Kidney (tissue), 14 donors: Measurements from ENCODE around the gene CALML3. TPM values are rescaled to one million over a fixed set of nuclear protein-coding genes. Genes with fewer than 3 reads are reported as not detected.

Experiments used
- DNase-seq, 5 donors: peaks; one replicate each; pipeline ENCODE4 v3.0.0-alpha.2; 2013 to 2020
- FAIRE-seq: peaks from 2 replicates; lab custom pipeline; 2012; peaks lifted over from hg19 to GRCh38; lab: Jason Lieb, UNC
- H3K27ac ChIP-seq, 2 donors: one replicate each; pipeline ENCODE4 v1.7.0; 2013; ENCODE audit warnings: low read depth in 2 of 2, low read length in 2 of 2, inconsistent platforms in 1 of 2
- H3K27me3 ChIP-seq: one replicate; pipeline ENCODE4 v1.7.1; 2013; ENCODE audit warnings: low read length, inconsistent platforms; ENCODE audit not compliant: control insufficient read depth, insufficient read depth
- H3K36me3 ChIP-seq, 3 donors: one replicate each; pipeline versions ENCODE4 v1.7.0 to v1.7.1; 2013; ENCODE audit warnings: low read length in 3 of 3, control low read depth in 1 of 3, inconsistent platforms in 1 of 3; ENCODE audit not compliant: insufficient read depth in 3 of 3, control insufficient read depth in 2 of 3
- H3K4me1 ChIP-seq, 3 donors: one replicate each; pipeline versions ENCODE4 v1.7.0 to v1.7.1; 2013; ENCODE audit warnings: low read length in 3 of 3, inconsistent platforms in 1 of 3, low read depth in 1 of 3; ENCODE audit not compliant: control insufficient read depth in 2 of 3, insufficient read depth in 2 of 3
- H3K4me3 ChIP-seq, 3 donors: one replicate each; pipeline versions ENCODE4 v1.7.0 to v1.8.1; 2013; ENCODE audit warnings: low read length in 3 of 3, control low read depth in 1 of 3, inconsistent platforms in 1 of 3
- H3K9ac ChIP-seq, 3 donors: one replicate each; pipeline versions ENCODE4 v1.7.0 to v1.7.1; 2013; ENCODE audit warnings: low read length in 3 of 3, control low read depth in 1 of 3, inconsistent platforms in 1 of 3
- H3K9me3 ChIP-seq, 3 donors: one replicate each; pipeline versions ENCODE4 v1.7.0 to v1.7.1; 2013; ENCODE audit warnings: low read length in 3 of 3, control low read depth in 1 of 3, inconsistent platforms in 1 of 3; ENCODE audit not compliant: control insufficient read depth in 2 of 3, insufficient read depth in 1 of 3
- CTCF ChIP-seq: IDR thresholded peaks from 3 replicates; pipeline ENCODE4 v1.5.1; 2012; ENCODE audit warnings: mild to moderate bottlenecking, moderate library complexity, borderline replicate concordance; ENCODE audit not compliant: insufficient read depth; ENCODE audit errors: extremely low read depth
- intact Hi-C: fragments of 100-400 bp; cut with DNase I; formaldehyde crosslinking; loops from one replicate; pipeline ENCODE4 v1.11.1; 2022
- polyA plus RNA-seq: library from polyadenylated mRNA; stranded (reverse); fragments of 350-450 nt; fragmentation: Illumina TruSeq; extraction: RNeasy Lipid Tissue Mini Kit (QIAGEN cat#74804); gene quantifications from one replicate; pipeline ENCODE4 v1.2.3, GENCODE V29; 2014; ENCODE audit warnings: low read depth, low replicate concordance; ENCODE audit not compliant: insufficient read depth
- total RNA-seq: library from RNA; stranded (reverse); fragmentation: NEBNext Ultra II Directional; extraction: Animal tissue kit (Norgen Biotek cat#: 25700); gene quantifications from one replicate; pipeline ENCODE4 v1.2.1, GENCODE V29; 2021
- donor health status: control.
- donor health status: control.
- donor health status: control.
- donor health status: control.
- donor health status: control.
- donor health status: DM: yes; HTN: yes; CAD: no.
- donor health status: Normal renal cell carcinoma (clear cell type).

Gene CALML3
- total and polyA plus RNA-seq, 2 donors from 2014 or later: 15.9 TPM; not detected in 1

GRCh38 chr10:5546891-5547680, 22.3 kb downstream of the CALML3 start:
- Histone ChIP-seq H3K4me3 (peak overlapping the region in 2 of 3 donors; percentile 33 to 48), H3K9ac (peak overlapping the region in 1 of 3 donors; percentile 28), H3K27ac (peak overlapping the region; percentile 28 to 35), H3K9me3 (peaks cover 0 to 7% (median 0%) of the 10 kb centered on the region in 3 donors), H3K27me3 (no peaks in the 10 kb centered on the region), H3K4me1 (peaks cover 0 to 28% (median 7%) of the 10 kb centered on the region in 3 donors), H3K36me3 (no peaks in the 10 kb centered on the region)
- intact Hi-C loops: no loop called here
- no peak for FAIRE-seq
- TF ChIP-seq CTCF: no peak
- DNase-seq: peak in 1 of 5 donors; percentile 34

GRCh38 chr10:5547681-5547930, 22.8 kb downstream of the CALML3 start:
- Histone ChIP-seq H3K9me3 (peaks cover 0 to 7% (median 0%) of the 10 kb centered on the region in 3 donors), H3K9ac (peak overlapping the region in 1 of 3 donors; percentile 28), H3K36me3 (no peaks in the 10 kb centered on the region), H3K4me1 (peaks cover 0 to 30% (median 7%) of the 10 kb centered on the region in 3 donors), H3K27ac (peak overlapping the region; percentile 7 to 35), H3K27me3 (no peaks in the 10 kb centered on the region), H3K4me3 (peak overlapping the region in 2 of 3 donors; percentile 33 to 48)
- FAIRE-seq (no peak), DNase-seq (no peak)
- no peak for TF ChIP-seq CTCF
- intact Hi-C loops: no loop called here

GRCh38 chr10:5547931-5548660, 23.3 kb downstream of the CALML3 start:
- TF ChIP-seq CTCF: no peak
- Histone ChIP-seq H3K9me3 (peaks cover 0 to 3% (median 0%) of the 10 kb centered on the region in 3 donors), H3K4me1 (peaks cover 0 to 30% (median 7%) of the 10 kb centered on the region in 3 donors), H3K27me3 (no peaks in the 10 kb centered on the region), H3K4me3 (peak overlapping the region in 2 of 3 donors; percentile 33 to 48), H3K27ac (peak overlapping the region; percentile 7 to 37), H3K9ac (peak overlapping the region in 1 of 3 donors; percentile 28), H3K36me3 (no peaks in the 10 kb centered on the region)
- DNase-seq: peak in 4 of 5 donors; percentile 57 to 86 (median 80)
- no peak for FAIRE-seq
- intact Hi-C loops: no loop called here
